8988T (cell line): ENCODE measurements around the gene CTSF.
"Not testable (repeated sequence)": the region's sequence is repeated elsewhere in the genome, so short reads cannot be mapped to it uniquely, and the experiment has no call there.

Experiments
- DNase-seq: peaks from one replicate; pipeline ENCODE4 v3.0.0; 2011

Gene CTSF

GRCh38 chr11:66568124-66568916 lies at the start of gene CTSF:
CTSF (minus strand) TSS chr11:66568606; CDS start chr11:66568486, 120 bp downstream.
- peak; percentile 99 for DNase-seq

DNA sequence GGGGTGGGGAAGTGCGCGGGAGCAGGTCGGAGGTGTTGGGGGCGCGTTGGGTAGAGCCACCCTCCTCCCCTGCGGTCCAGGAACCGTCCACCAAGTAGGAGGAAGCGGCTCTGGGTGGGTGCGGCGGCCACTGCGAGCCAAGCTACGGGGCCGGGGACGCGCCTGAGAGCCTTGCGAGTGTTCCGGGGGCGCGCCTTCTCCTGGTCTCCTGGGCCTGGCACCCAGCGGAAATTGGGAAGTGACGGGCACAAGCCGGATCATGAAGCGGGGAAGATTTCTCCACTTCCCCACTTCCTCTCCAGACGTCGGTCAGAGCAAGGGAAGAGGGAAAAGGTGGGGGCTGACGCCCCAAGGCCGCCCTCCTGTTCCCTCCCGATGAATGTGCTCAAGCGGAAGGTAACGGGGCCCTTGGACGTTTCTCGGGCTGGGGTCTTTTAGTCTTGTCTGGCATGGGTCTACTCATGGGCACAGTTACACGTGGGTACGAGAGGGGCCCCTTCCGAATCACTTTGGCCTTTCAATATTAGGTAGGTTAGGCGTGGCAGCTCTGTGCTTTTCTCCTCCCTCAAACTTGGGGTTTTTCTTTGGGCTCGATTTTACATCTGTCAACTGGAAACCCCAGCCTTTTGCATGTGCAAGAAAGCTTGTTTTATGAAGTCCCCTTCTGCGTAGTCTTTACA lies 48.9 kb upstream of the CTSF start:
- no peak for DNase-seq

DNA sequence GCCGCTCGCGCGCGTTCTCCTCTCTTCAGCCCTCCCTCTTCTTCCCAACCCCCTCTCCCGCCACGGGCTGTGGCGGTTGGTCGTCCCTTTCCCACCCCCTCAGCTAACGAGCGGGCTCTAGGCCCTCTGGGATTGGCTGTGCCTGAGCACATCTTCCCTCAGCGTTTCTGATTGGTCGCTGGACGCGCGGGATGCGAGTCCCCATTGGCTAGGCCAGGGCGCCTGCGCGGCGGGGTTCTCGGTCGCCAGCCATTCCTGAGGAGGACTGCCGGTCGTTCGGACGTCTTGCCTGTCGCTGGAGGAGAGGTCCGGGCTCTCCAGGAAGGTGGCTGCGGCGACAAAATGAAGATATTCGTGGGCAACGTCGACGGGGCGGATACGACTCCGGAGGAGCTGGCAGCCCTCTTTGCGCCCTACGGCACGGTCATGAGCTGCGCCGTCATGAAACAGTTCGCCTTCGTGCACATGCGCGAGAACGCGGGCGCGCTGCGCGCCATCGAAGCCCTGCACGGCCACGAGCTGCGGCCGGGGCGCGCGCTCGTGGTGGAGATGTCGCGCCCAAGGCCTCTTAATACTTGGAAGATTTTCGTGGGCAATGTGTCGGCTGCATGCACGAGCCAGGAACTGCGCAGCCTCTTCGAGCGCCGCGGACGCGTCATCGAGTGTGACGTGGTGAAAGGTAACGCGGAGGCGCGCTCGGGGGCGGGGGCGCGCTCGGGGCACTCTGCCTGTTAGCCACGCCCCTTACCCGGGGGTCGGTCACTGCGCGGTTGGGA lies 48.2 kb upstream of the CTSF start, which contains the start of gene RBM14:
Gene RBM14, plus strand, starts transcription at position 252 of the 776 bp plus-strand sequence. Its CDS starts 91 bp downstream, at position 343.
- DNase-seq, result peak; percentile 99

GRCh38 chr11:66614073-66614472 lies 45.7 kb upstream of the CTSF start:
- no peak for DNase-seq

GRCh38 chr11:66612458-66612857 lies 44.1 kb upstream of the CTSF start:
- DNase-seq, result no peak

GRCh38 chr11:66609721-66610617 lies 41.6 kb upstream of the CTSF start:
- DNase-seq, result no peak

DNA sequence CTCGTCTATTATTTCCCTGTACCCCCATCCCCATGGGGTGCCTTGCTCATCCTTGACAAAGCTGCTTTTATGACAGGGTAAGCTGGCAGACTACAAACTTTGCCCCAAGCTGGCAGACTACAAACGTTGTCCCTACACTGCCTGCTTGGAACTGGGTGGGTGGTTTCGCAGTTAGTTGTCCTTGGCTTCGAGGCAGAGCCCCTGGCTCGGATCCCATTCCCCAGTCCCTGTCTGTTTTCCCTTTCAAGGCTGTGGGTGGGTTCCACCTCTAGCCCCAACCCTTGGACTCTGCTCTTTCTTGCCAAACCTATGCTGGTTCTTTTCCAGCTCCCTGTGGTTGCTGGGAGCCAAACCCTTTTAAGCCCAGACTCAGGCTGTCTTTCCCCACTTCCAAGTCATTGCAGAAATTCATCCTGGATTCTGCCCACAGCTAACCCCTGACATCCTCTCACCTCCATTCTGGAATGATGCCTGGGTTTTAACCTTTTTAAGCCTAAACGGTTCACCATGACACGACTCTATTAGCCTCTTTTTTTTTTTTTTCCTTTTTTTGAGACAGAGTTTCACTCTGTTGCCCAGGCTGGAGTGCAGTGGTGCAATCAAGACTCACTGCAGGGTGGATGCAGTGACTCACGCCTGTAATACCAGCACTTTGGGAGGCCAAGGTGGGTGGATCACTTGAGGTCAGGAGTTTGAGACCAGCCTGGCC lies 38.9 kb upstream of the CTSF start:
- no peak for DNase-seq

DNA sequence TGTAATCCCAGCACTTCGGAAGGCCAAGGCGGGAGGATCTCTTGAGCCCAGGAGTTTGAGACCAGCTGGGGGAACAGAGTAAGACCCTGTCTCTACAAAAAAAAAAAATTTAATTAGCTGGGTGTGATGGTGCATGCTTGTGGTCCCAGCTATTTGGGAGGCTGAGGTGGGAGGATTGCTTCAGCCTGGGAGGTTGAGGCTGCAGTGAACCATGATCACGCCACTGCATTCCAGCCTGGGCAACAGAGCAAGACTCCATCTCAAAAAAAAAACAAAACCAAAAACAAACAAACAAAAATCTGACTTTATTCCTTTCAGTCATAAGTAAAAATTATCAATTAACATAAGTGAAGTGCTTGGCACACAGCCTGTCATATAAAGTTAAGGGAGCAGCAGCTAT lies 38.2 kb upstream of the CTSF start:
- DNase-seq, result not testable (repeated sequence)

DNA sequence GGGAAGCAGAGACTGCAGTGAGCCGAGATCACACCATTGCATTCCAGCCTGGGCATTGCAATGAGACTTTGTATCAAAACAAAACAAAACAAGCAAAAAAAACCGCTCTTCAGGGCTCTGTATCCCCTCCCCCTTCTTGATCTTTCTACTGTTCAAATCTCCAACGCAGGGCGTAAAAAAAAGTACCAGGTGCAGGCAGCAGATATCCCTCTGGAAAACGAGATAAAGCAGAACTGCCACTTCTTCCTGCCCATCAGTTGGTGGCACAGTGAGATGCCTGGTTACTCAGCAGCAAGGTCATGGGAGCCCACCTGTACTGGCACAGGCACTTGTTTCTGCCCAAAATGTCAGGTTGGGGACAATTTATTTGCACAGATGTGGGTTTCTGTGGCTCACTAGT lies 35.7 kb upstream of the CTSF start:
- no peak for DNase-seq

DNA sequence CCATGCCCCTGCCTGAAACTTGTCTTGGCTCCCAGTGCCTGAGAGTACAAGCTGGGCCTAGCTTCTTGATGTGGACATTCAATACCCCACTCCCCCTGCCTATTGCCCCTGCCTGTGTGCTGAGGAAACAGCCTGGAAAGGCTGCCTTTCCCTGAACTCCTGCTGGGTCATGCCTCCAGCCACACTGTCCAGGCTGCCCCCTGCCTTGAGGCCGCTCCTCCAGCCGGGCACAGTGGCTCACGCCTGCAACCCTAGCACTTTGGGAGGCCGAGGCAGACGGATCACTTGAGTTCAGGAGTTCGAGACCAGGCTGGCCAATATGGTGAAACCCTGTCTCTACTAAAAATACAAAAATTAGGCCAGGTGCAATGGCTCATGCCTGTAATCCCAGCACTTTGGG lies 34.7 kb upstream of the CTSF start:
- no peak for DNase-seq

DNA sequence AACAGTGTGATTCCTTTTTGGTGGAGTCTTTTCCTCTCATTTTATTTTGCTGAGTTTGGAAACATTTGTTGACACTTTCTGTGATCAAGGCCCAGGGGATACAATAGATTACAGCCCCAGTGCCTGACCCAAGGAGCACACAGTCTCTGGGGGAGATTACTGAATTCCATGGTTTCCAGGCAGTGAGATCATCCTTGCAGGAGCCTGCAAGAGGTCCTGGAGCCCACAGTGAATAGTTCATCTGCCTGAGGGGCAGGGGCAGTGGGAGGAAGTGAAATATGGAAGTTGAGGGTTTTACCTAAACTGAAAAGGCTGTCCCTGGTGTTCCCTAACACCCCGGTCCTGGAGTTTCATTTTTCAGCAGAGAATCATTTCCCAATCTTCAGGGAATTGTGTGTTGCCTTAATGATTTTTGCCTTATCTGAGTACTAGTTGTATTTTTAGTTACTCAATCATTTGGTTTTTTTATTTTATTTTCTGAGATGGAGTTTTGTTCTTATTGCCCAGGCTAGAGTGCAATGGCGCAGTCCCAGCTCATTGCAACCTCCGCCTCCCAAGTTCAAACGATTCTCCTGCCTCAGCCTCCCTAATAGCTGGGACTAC lies 32.3 kb upstream of the CTSF start:
- DNase-seq, result no peak

GRCh38 chr11:66600219-66600618 lies 31.8 kb upstream of the CTSF start:
- DNase-seq, result no peak

GRCh38 chr11:66598993-66599392 lies 30.6 kb upstream of the CTSF start:
- no peak for DNase-seq

GRCh38 chr11:66595245-66595904 lies 27.0 kb upstream of the CTSF start:
- DNase-seq, result no peak

- no peak for DNase-seq
These were observed 25.2 kb upstream of the CTSF start for GRCh38 chr11:66593650-66594049.

- no peak for DNase-seq
These were observed 24.9 kb upstream of the CTSF start for GRCh38 chr11:66593303-66593635.

DNA sequence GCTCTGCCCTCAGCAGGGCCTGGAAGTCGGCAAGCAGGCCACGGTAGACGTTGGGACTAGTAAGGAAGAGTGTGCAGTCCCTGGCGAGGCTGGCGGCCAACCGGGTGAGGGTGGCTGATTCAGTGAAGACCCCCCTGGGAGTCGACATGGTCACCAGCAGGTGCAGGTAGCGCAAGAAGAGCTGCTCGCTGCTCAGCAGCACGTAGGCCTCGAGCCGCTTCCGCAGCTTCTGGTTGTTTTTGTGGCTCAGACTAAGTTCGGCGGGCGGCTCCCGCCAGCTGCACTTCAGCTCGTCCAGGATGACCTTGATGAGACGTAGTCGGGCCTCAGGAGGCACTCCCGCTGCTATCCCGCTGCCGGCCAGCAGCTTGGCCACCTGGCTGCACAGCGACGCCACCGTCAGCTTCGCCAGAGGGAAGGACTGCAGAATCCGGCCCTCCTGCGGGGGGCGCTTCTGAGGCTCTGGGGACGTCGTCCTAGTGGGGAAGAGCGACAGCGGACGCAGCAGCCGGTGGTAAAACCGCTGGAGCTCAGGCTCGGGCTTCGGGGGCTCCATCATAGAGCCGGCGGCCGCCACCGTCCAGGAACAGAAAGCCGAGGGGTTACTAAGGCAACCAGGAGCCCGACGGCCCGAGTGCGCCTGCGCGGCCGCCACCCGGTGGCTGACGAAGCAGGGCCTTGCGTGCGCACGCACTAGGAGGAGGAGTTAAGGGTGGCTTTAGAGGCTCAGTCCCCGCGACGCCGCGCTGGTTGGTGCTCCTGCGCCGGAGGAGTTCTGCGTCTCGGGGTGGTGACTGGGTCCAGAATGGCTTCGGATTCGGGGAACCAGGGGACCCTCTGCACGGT lies 24.3 kb upstream of the CTSF start, which contains the start of the genes CCDC87 and CCS:
Gene CCDC87, minus strand, starts transcription at position 607 of the 846 bp plus-strand sequence. Its CDS starts 48 bp downstream, at position 559.
Gene CCS, plus strand, starts transcription at position 729 of the 846 bp plus-strand sequence. Its CDS starts 77 bp downstream, at position 806.
- DNase-seq, result peak; percentile 100

DNA sequence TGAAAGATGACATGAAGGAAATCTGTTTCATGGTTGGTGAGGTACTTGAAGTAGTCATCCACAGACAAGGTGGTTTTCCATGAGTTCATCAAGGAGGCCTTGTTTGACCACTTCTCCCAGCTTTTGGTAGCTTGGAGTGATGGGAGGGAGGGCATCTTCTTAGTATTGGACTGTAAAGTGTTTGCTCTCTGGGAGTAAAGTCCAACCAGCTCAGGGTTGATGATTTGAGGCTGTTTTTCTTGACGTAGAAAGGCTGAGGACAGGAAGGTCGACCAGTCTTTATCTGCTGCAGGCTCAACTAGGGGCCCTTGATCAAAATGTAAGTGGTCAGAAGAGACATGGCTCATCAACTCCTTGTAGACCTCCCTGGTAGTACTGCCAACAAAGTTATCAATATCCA lies 22.8 kb upstream of the CTSF start:
- no peak for DNase-seq

DNA sequence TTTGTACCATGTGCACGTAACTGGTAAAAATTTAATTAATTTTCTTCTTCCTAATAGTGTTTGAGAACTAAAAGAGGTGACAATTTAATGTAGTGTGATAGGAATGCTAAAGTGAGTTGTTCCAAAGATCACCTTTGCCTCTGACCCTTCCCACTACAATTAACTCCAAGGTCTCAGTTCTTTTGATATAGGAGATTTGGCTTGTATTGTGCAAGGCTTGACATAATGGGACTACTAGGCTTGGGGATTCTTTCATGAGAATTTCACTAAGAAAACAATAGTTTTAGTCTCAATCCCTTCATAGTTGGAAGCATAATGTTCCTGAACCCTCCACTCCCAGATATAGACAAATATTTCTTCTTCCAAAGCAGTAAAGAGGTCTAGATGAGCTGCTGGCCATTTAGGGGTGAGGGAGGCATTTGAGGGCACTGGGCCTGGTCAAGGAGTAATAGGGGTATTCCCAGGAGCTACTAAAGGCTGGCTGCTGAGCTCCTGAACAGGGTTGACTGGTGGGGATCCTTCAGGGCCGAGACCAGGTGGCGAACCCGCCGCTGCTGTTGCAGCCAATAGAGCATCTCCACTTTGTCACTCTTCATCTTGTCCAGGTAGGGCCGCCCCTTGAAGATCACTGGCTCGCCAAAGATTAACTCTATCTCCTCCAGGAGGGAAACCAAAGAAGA lies 21.7 kb upstream of the CTSF start:
- no peak for DNase-seq
